H9 (cell line): Measurements from ENCODE around the gene MTHFD1L. TPM values are rescaled to one million over a fixed set of nuclear protein-coding genes. Genes with fewer than 3 reads are reported as not detected.

Source experiments
- DNase-seq: peaks from one replicate; pipeline ENCODE4 v3.0.0-alpha.2; 2017
- H2AFZ ChIP-seq: one replicate; pipeline ENCODE4 v1.6.1; 2013; ENCODE audit warnings: mild to moderate bottlenecking, low read length, control low read depth, moderate library complexity
- H2AK5ac ChIP-seq: 2 replicates; pipeline ENCODE4 v1.6.1; 2013; ENCODE audit warnings: low read length, control low read depth, mixed read lengths; ENCODE audit not compliant: insufficient read length
- H2BK120ac ChIP-seq: one replicate; pipeline ENCODE4 v1.6.1; 2013; ENCODE audit warnings: low read depth, mild to moderate bottlenecking, low read length, control low read depth, inconsistent platforms; ENCODE audit not compliant: poor library complexity, severe bottlenecking
- H2BK12ac ChIP-seq: 2 replicates; pipeline ENCODE4 v1.6.1; 2013; ENCODE audit warnings: low read length, control low read depth, mixed read lengths, low read depth; ENCODE audit not compliant: insufficient read length
- H2BK15ac ChIP-seq: 2 replicates; pipeline ENCODE4 v1.6.1; 2013; ENCODE audit warnings: low read depth, low read length, control low read depth
- H2BK20ac ChIP-seq: one replicate; pipeline ENCODE4 v1.6.1; 2013; ENCODE audit warnings: low read depth, mild to moderate bottlenecking, low read length, control low read depth, inconsistent platforms; ENCODE audit not compliant: poor library complexity, severe bottlenecking
- H2BK5ac ChIP-seq: 2 replicates; pipeline ENCODE4 v1.6.1; 2013; ENCODE audit warnings: low read length, control low read depth, mixed read lengths; ENCODE audit not compliant: insufficient read length
- H3K14ac ChIP-seq: 2 replicates; pipeline ENCODE4 v1.6.1; 2013; ENCODE audit warnings: low read length, control low read depth; ENCODE audit not compliant: insufficient read depth
- H3K18ac ChIP-seq: 2 replicates; pipeline ENCODE4 v1.6.1; 2013; ENCODE audit warnings: low read depth, mild to moderate bottlenecking, mixed read lengths, low read length, control low read depth; ENCODE audit not compliant: insufficient read length
- H3K23ac ChIP-seq: 2 replicates; pipeline ENCODE4 v1.6.1; 2013; ENCODE audit warnings: low read length, control low read depth, mixed read lengths, low read depth; ENCODE audit not compliant: insufficient read length
- H3K23me2 ChIP-seq: 2 replicates; pipeline ENCODE4 v1.6.1; 2013; ENCODE audit warnings: low read depth, mild to moderate bottlenecking, mixed read lengths, low read length, control low read depth; ENCODE audit not compliant: insufficient read length, poor library complexity, severe bottlenecking
- H3K27ac ChIP-seq: 2 replicates; pipeline ENCODE4 v1.5.1; 2013; ENCODE audit warnings: low read length, control low read depth, mixed read lengths, low read depth; ENCODE audit not compliant: insufficient read length
- H3K27me3 ChIP-seq: 2 replicates; pipeline ENCODE4 v1.6.1; 2013; ENCODE audit warnings: low read length, control low read depth, inconsistent platforms; ENCODE audit not compliant: insufficient read depth
- H3K4ac ChIP-seq: 2 replicates; pipeline ENCODE4 v1.6.1; 2013; ENCODE audit warnings: low read depth, mild to moderate bottlenecking, control low read depth, inconsistent platforms, low read length, moderate library complexity
- H3K4me1 ChIP-seq: 2 replicates; pipeline ENCODE4 v1.6.1; 2013; ENCODE audit warnings: low read length, control low read depth, inconsistent platforms; ENCODE audit not compliant: insufficient read depth
- H3K4me2 ChIP-seq: 2 replicates; pipeline ENCODE4 v1.6.1; 2013; ENCODE audit warnings: low read length, control low read depth, mixed read lengths; ENCODE audit not compliant: insufficient read length, insufficient read depth
- H3K56ac ChIP-seq: 2 replicates; pipeline ENCODE4 v1.6.1; 2013; ENCODE audit warnings: low read depth, mild to moderate bottlenecking, mixed read lengths, low read length, control low read depth; ENCODE audit not compliant: insufficient read length
- H3K79me1 ChIP-seq: 2 replicates; pipeline ENCODE4 v1.6.1; 2013; ENCODE audit warnings: low read depth, mild to moderate bottlenecking, moderate library complexity, low read length, control low read depth, inconsistent platforms; ENCODE audit not compliant: insufficient read depth, poor library complexity, severe bottlenecking
- H3K79me2 ChIP-seq: 2 replicates; pipeline ENCODE4 v1.6.1; 2013; ENCODE audit warnings: low read length, control low read depth, inconsistent platforms; ENCODE audit not compliant: insufficient read depth
- H3K9ac ChIP-seq: 2 replicates; pipeline ENCODE4 v1.6.1; 2013; ENCODE audit warnings: low read length, control low read depth, mixed read lengths; ENCODE audit not compliant: insufficient read length; ENCODE audit errors: extremely low read depth
- H3K9me3 ChIP-seq: one replicate; pipeline ENCODE4 v1.6.1; 2013; ENCODE audit warnings: low read depth, low read length, inconsistent platforms; ENCODE audit not compliant: control insufficient read depth
- H3T11ph ChIP-seq: one replicate; pipeline ENCODE4 v1.6.1; 2013; ENCODE audit warnings: mild to moderate bottlenecking, low read length, control low read depth, inconsistent platforms
- H4K20me1 ChIP-seq: one replicate; pipeline ENCODE4 v1.6.1; 2013; ENCODE audit not compliant: control insufficient read depth, insufficient read length, insufficient read depth
- H4K5ac ChIP-seq: 2 replicates; pipeline ENCODE4 v1.6.1; 2013; ENCODE audit warnings: low read depth, mild to moderate bottlenecking, mixed read lengths, low read length, control low read depth; ENCODE audit not compliant: insufficient read length
- H4K8ac ChIP-seq: replicated peaks from 2 replicates; pipeline ENCODE4 v1.6.1; 2013; ENCODE audit warnings: low read length, control low read depth, mixed read lengths, low read depth; ENCODE audit not compliant: insufficient read length
- H4K91ac ChIP-seq: 2 replicates; pipeline ENCODE4 v1.6.1; 2013; ENCODE audit warnings: low read depth, mild to moderate bottlenecking, moderate library complexity, mixed read lengths, low read length, control low read depth; ENCODE audit not compliant: insufficient read length
- H3K27ac Mint-ChIP-seq, 3 experiments: 2 replicates in 2 of 3; 3 replicates in 1 of 3; pipeline ENCODE4 v1.8.0; 2020 to 2021; ENCODE audit warnings: mixed read lengths in 3 of 3, mild to moderate bottlenecking in 1 of 3, moderate library complexity in 1 of 3
- H3K27me3 Mint-ChIP-seq: 2 replicates; pipeline ENCODE4 v1.8.0; 2021; ENCODE audit warnings: low read depth, mild to moderate bottlenecking, moderate library complexity, mixed read lengths
- H3K36me3 Mint-ChIP-seq, 3 experiments: 2 replicates in 2 of 3; 3 replicates in 1 of 3; pipeline ENCODE4 v1.8.0; 2020 to 2021; ENCODE audit warnings: low read depth in 3 of 3, mixed read lengths in 3 of 3; ENCODE audit not compliant: insufficient read depth in 1 of 3
- H3K4me1 Mint-ChIP-seq, 2 experiments: 2 replicates each; pipeline ENCODE4 v1.8.0; 2020; ENCODE audit warnings: mixed read lengths in 2 of 2
- H3K4me3 Mint-ChIP-seq, 2 experiments: 2 replicates in 1 of 2; 3 replicates in 1 of 2; pipeline ENCODE4 v1.8.0; 2020 to 2021; ENCODE audit warnings: mild to moderate bottlenecking in 2 of 2, mixed read lengths in 2 of 2, moderate library complexity in 1 of 2
- H3K9me3 Mint-ChIP-seq, 2 experiments: 2 replicates in 1 of 2; 3 replicates in 1 of 2; pipeline ENCODE4 v1.8.0; 2020; ENCODE audit warnings: mild to moderate bottlenecking in 2 of 2, mixed read lengths in 2 of 2, moderate library complexity in 1 of 2
- WGBS: extraction: QIAGEN DNeasy Blood & Tissue Kit; methylation state at CpG from one replicate; pipeline ENCODE4 v1.1.7; 2013; ENCODE audit warnings: missing lambda C conversion rate, low lambda C conversion rate, mixed read lengths; ENCODE audit not compliant: insufficient read length; ENCODE audit errors: extremely low coverage; 5-methylcytosine and 5-hydroxymethylcytosine counted together
- total RNA-seq: library from RNA; stranded (reverse); gene quantifications from 2 replicates; pipeline ENCODE4 v1.2.1, GENCODE V29; 2021
- TF ChIP-seq, protein P1 (sequence below): fragments of 200-600 bp; sonication (generic); conservative IDR thresholded peaks from 3 replicates; pipeline ENCODE4 v1.8.0; 2021; ENCODE audit warnings: antibody characterized with exemption, mild to moderate bottlenecking

MTHFD1L gene
- total RNA-seq, 1 experiment from 2014 or later: 90.2 TPM

GRCh38 chr6:150969901-150970300 lies 104.4 kb downstream of the MTHFD1L start:
- Mint-ChIP-seq H3K4me3 (no peak overlapping the region), H3K27me3 (no peaks in the 10 kb centered on the region), H3K27ac (peak overlapping the region in 1 of 3 experiments; percentile 51; a peak in 2 of 7 replicates), H3K9me3 (no peaks in the 10 kb centered on the region), H3K4me1 (no peaks in the 10 kb centered on the region), H3K36me3 (peaks cover 26 to 65% (median 27%) of the 10 kb centered on the region in 3 experiments; a peak in 6 of 7 replicates)
- Histone ChIP-seq H3K79me2 (no peaks in the 10 kb centered on the region), H3K4me1 (no peaks in the 10 kb centered on the region), H4K8ac (no peak overlapping the region), H2BK15ac (no peak overlapping the region), H4K5ac (no peak overlapping the region), H3K18ac (no peak overlapping the region), H3K23ac (no peak overlapping the region), H2BK120ac (no peak overlapping the region), H2AFZ (no peak overlapping the region), H3K23me2 (no peaks in the 10 kb centered on the region), H2BK5ac (no peak overlapping the region), H3K9ac (no peak overlapping the region), H3K9me3 (no peaks in the 10 kb centered on the region), H3K79me1 (no peaks in the 10 kb centered on the region), H3K14ac (no peak overlapping the region), H3K27me3 (no peaks in the 10 kb centered on the region), H4K20me1 (no peaks in the 10 kb centered on the region), H2BK12ac (no peak overlapping the region), H2BK20ac (no peak overlapping the region), H3K4me2 (no peak overlapping the region), H3K27ac (no peak overlapping the region), H3T11ph (no peak overlapping the region), H3K56ac (no peak overlapping the region), H3K4ac (no peak overlapping the region), H4K91ac (no peak overlapping the region), H2AK5ac (no peak overlapping the region)
- no peak for DNase-seq
- TF ChIP-seq, protein P1, sequence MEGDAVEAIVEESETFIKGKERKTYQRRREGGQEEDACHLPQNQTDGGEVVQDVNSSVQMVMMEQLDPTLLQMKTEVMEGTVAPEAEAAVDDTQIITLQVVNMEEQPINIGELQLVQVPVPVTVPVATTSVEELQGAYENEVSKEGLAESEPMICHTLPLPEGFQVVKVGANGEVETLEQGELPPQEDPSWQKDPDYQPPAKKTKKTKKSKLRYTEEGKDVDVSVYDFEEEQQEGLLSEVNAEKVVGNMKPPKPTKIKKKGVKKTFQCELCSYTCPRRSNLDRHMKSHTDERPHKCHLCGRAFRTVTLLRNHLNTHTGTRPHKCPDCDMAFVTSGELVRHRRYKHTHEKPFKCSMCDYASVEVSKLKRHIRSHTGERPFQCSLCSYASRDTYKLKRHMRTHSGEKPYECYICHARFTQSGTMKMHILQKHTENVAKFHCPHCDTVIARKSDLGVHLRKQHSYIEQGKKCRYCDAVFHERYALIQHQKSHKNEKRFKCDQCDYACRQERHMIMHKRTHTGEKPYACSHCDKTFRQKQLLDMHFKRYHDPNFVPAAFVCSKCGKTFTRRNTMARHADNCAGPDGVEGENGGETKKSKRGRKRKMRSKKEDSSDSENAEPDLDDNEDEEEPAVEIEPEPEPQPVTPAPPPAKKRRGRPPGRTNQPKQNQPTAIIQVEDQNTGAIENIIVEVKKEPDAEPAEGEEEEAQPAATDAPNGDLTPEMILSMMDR: no peak
- no CpG with 5 or more reads among the region's 4 CpGs for WGBS
